GM19043 (cell line): Measurements from ENCODE around the gene TRIB2.

ENCODE experiments used
- ATAC-seq: cut with Tn5 transposase; IDR thresholded peaks from one replicate; pipeline ENCODE4 v1.9.1; 2021; ENCODE audit warnings: low read depth; ENCODE audit not compliant: unreplicated experiment

TRIB2 gene

DNA sequence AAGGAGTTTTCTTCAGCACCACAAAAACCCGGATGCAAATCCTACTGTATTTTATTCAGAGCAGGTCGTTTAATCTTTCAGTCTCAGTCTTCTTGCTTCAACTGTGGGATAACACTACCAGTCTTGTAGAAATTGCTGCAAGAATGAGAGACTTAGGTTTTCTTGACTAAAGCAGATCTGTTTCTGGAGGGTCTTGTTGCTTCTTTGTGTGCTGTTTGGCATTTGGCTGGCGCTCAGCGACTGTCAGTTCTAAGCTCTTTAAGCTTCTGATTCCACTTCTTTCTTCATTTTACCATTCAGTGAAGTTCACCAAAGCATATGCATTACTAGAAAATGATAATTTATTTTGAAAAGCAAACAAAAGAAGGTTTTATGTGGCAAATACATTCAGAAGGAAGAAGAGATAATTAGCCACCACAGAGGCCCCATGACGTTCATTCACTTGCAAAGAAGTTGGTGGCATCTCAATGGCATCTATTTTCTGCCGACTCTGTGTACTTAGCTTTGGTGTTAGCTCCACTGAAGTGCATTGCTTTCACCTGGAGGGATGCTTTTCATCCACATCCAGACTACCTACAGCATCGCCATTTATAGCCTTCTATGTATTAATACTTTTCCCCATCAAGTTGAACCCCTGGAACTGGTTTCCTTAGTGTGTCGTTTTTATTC lies 53.7 kb downstream of the TRIB2 start:
- no peak for ATAC-seq

DNA sequence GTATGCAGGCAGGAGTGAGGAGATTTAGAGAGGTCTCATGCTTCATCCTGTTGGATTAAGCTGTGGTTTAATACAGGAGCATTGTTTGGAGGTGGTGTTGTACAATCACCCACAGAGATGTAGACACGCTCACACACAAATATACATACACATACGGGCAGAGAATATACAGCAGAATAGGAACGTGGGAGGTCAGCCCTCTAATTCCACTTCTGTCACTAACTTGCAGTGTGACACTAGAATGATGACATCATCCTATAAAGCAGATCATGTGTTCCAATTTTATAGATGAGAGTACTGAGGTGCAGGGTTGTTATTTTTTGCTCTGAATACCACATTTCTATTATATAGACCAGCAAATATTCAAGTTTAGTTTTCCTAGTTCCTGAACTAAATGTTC lies 54.4 kb downstream of the TRIB2 start:
- ATAC-seq = no peak

DNA sequence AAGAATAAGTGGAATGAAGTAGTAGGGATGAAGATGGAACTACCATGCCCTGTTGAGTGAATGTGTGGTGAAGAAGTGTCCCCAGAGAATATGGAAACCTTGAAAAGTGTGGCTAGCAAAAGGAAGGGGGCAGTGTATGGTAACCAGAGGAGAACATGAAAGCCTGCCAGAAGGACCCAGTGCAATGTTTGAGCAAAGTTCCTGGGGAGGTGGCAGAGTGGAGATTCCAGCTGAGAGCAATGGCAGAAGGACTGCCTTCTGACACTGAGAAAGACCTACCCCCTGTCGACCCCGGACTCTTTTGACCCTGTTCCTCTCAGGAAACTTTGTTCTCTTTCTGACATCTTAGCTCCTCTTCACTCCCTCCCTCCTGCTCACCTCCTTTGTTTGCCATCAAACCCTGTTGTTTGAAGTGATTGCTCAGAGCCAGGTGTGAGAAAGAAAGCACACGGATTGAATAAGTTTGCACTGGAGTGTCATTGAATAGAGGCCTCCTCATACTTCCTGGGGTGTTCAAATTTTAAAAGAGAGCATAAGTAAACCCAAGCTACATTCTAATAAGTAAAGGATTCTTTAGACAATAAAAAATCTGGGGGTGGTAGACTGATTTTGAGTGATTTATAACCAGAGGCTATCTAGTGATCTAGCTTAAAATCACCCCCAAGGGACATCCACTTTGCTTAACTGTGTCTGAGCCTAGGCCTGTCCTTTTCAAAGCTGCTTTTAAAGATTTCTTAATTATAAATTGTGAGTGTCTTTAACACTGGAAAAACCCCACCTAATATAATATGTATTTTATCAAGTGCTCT lies 57.1 kb downstream of the TRIB2 start:
- ATAC-seq = no peak

DNA sequence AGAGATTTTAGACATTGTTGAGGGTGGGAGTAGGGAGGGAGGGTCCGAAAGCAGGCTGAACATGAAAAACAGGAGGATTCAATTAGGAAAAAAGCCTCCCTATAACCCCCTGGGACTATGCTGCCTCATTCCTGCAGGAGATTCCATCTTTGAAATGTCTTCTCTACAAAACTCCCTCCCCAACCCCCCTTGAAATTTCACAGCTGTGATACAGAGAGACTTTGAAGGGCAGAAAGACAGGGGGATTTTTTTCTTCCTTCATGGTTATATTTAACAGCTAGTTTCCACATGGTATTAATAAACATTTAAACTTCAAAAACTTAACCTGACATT lies 57.6 kb downstream of the TRIB2 start:
- no peak for ATAC-seq

DNA sequence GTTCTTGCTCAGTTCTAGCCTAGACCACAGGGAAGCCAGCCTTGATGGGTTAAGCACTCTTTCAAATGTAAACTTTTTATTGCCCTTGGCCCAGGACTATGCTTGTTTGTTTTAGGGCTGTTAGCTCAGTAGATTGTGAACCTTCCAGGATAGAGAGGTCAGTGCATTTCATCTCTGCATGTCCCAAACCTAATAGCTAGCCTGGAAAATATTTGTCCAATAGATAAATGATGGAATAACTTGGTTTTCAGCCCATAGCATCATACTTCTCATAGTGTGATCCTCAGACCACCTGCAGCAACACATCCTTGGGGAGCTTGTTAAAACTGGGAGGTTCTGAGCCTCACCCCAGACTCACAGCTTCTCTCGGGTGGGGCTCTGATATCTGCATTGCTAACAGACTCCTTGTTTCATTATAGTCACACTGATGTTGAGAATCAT lies 59.8 kb downstream of the TRIB2 start:
- ATAC-seq = no peak

DNA sequence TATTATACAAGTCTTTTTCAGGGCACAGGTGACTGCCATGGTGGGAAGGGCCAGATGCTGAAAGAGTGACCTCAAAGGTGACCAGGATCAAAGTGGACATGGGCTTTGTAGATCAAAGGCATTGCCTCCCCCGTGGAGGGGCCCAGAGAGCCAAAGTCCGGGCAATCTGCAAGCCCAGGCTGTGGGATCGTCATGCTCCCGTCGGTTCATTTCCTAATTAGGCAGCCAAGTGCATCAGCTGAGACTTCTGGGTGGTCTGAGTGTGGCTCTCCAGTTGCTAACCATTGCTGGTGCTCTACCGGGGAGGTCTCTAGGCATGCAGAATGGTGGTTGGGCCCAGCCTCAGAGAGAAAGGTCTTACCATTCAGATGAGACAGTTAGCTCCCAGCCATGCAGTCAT lies 61.6 kb downstream of the TRIB2 start:
- ATAC-seq = no peak

DNA sequence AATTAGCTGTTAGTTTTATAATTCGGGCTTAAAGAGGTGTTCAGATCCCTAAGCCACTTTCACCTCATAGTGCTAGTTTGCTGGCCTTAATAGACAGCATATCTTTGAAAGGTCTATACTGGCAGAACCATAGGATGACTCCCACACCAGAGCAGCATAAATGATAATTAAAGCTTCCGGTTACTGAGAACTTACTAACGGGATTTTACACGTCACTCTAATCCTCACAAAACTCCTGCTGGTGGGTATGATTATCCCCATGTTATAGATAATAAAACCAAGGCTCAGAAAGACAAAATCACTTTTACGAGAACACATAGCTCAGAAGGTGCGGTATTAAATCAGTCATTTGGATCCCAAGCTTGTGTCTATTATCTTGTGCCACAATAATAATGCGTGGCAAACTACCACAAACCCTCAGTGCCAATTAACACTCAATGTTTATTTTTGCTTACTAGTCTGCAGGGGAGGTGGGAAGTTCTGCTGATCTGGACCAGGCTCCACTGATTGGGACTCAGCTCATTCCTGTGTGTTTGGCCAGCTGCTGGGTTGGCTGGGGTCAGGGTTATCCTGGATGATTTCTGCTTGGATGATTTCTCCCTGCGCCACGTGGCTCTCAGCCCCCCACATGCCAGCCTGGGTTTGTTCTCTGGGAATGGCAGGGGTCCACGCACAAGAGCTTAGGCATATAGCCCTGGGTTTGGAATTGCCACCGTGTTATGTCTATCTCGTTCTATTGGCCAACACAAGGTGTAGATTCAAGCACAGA lies 62.3 kb downstream of the TRIB2 start:
- ATAC-seq = no peak

DNA sequence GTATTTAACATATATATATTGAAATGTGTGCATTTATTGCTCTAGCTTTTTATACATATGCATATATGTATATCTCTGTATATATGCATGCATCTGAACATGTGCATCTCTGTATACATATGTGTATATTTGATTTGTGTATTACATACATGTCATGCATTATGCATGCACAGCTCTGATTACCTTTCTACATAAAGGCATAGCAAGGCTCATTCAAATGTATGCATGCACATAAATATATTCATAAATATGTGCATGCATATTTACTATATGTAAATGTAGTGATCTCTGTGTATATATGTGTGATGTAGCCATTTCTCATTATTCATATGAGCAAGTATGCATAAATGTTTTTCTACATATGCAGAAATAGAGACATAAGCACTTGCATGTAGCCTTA lies 64.6 kb downstream of the TRIB2 start:
- no peak for ATAC-seq

DNA sequence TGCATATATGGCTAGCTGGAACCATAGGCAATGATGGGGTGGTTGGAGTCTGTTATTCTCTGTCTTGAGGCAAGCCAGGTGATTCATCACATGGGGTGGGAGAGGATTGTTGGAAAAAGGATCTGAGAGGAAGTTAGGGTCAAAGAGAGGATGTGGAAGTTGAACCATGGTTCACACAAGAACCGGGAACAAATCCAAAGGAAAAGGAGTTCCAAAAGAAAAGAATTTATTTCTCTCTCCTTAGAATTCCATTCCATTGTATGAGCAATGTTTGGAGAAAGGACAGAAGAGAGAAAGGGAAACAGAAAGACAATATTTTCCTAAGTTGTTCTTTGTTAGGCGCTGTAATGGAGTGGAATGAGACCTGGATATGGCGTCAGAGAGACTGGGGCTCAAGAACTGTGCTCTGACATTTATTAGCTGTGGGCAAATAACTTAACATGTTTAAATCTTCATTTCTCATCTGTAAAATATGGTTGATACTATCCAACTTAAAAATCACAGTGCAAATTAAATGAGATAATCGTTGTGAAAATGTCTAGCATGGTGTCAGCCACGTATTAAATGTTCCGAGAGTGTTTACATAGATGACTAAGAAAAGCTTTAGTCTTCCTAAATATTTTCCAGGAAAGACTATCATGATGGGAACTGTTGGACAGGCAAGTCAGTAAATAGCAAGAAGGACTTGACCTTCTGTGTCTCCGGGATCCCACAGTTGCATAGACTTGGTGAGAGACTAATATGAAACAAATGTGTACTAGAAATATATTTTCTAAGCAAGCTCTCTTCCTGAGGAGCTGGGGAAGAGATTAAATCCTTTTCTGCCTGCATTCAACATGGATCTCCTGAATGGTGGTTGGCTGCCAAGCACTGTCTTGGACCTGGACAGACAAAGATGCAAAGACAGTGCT lies 71.4 kb downstream of the TRIB2 start:
- no peak for ATAC-seq

DNA sequence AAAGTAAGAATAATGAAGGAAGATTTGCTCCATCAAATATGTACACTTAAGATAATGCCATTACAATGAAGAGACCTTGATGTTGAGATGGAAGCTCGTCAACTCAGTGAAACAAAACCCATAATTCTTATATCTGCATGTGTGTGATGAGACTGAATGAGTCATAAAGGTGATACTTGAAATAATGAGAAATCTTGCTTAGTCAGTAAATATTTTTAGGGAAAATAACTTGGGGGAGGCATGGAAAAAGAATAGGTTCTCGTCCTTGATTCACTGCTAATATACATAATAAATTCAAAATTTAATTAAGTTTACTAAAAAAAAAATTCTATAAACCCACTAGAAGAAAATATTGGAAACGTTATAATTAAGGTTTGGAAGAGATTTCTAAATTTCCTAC lies 75.2 kb downstream of the TRIB2 start:
- no peak for ATAC-seq
